Sigmoid colon (tissue), 3 donors: Measurements from ENCODE around the gene CTDSPL2.

Experiments
- POLR2A ChIP-seq, 2 donors: fragments of 450-650 bp; IDR thresholded peaks; one replicate each; pipeline ENCODE4 v1.6.1; 2016; ENCODE audit warnings: antibody characterized with exemption in 2 of 2, mild to moderate bottlenecking in 2 of 2, moderate library complexity in 2 of 2
- TF ChIP-seq, protein P1 (sequence below), 4 experiments: fragments of 450-650 bp in 3 of 4; fragments of 200-600 bp in 1 of 4; IDR thresholded peaks; one replicate each; pipeline ENCODE4 v1.5.1; 2016 to 2019; ENCODE audit warnings: antibody characterized with exemption in 4 of 4, mild to moderate bottlenecking in 3 of 4, moderate library complexity in 2 of 4

DNA sequence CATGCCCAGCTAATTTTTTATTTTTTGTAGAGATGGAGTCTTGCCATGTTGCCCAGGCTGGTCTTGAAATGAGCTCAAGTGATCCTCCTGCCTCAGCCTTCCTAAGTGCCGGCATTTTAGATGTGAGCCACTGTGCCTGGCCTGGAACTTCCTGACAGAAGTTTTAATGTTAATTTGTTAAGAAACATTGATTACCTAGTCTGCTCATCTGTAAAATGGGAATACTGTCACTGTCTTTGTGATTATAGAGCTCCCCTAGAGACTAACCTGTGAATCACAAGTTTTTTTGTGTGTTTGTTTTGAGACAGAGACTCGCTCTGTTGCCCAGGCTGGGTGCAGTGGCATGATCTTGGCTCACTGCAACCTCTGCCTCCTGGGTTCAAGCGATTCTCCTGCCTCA is 105.3 kb downstream of the CTDSPL2 start:
- TF ChIP-seq, protein P1, sequence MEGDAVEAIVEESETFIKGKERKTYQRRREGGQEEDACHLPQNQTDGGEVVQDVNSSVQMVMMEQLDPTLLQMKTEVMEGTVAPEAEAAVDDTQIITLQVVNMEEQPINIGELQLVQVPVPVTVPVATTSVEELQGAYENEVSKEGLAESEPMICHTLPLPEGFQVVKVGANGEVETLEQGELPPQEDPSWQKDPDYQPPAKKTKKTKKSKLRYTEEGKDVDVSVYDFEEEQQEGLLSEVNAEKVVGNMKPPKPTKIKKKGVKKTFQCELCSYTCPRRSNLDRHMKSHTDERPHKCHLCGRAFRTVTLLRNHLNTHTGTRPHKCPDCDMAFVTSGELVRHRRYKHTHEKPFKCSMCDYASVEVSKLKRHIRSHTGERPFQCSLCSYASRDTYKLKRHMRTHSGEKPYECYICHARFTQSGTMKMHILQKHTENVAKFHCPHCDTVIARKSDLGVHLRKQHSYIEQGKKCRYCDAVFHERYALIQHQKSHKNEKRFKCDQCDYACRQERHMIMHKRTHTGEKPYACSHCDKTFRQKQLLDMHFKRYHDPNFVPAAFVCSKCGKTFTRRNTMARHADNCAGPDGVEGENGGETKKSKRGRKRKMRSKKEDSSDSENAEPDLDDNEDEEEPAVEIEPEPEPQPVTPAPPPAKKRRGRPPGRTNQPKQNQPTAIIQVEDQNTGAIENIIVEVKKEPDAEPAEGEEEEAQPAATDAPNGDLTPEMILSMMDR (IDR thresholded peaks at IDR 0.05): no peak
- TF ChIP-seq POLR2A (IDR thresholded peaks at IDR 0.05): no peak
